Esophagus mucosa (tissue), 1 donor: ENCODE measurements around the gene SPEG. TPM values are rescaled to one million over a fixed set of nuclear protein-coding genes. Genes with fewer than 3 reads are reported as not detected.
"Not testable (repeated sequence)": the region's sequence is repeated elsewhere in the genome, so short reads cannot be mapped to it uniquely, and the experiment has no call there.

Experiments used
- ATAC-seq: fragments of 200-7000 bp; cut with Tn5 transposase; one replicate; pipeline ENCODE4 v1.9.1; 2020
- total RNA-seq: library from RNA; stranded (reverse); gene quantifications from one replicate; pipeline ENCODE4 v1.2.4, GENCODE V29; 2023
- donor health status: DM: yes; HTN: yes; CAD: no.

Gene SPEG
- total RNA-seq, 1 donor from 2014 or later, result 3.8 TPM

DNA sequence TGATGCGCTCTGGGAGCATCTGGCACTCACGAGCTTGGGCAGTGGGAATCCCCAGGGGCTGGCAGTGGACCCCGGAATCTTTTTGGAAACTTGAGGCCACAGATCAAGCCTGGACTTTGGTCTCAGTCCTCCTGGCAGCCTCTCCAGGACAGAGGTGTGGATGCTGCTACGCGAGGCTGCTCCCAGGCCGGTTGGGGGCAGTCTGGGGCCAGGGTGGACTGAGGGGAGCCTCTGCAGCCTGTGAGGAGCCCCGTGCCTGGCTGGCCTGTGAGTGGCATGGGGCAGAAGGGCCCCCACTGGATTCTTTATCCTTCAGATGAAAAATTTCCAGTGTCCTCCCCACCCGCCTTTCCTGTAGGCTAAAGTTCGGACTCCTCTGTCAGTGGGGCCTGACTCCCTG, 29.2 kb upstream of the SPEG start:
- no peak for ATAC-seq

- no peak for ATAC-seq
Observed at GRCh38 chr2:219405958-219406860, 28.4 kb upstream of the SPEG start.

DNA sequence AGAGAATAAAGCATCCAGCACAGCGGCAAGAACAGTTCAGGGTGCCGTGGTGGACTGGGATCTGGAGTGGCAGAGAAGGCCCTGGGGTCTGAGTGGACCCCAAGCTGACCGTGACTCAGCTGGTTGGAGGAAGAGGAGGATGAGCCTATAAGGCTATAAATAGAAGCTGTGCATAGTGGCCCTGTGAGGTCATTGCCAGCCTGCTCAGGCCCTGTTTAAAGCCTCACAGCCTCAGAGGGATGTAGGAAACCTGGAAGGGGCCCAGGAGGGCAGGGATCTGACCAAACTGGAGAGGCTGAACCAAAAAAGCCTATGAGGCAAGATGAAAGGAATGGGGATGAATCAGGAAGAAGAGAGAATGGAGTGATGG, 27.8 kb upstream of the SPEG start:
- ATAC-seq, result no peak

DNA sequence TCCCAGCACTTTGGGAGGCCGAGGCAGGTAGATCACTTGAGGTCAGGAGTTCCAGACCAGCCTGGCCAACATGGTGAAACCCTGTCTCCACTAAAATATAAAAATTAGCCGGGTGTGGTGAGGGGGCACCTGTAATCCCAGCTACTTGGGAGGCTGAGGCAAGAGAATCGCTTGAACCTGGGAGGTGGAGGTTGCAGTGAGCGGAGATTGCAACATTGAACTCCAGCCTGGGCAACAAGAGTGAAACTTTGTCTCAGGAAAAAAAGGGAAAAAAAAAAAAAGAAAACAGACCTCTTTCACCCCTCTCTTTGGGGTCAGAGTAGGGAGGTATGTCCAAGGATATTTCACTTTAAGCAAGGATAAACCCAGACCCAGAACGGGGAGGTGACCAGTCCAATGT, 27.3 kb upstream of the SPEG start:
- ATAC-seq, result not testable (repeated sequence)

DNA sequence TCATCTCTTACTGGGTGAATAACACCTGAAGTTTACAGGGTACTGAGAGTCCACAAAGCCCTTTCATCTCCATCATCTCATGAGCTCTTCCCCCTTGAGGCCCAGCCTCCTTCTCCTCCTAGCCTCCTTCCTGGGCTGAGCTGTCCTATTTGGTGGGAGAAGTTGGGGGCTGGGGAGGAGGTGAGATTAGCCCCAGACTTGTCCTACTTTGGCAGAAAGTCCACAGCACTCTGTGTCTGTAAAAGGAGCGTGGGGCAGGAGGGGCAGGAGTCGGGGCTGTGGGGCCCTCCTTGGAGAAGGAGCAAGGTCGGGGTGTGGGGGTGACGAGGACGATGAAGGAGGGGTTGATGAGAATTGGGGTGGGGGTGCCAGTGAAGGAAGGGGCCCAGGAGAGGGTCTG, 26.4 kb upstream of the SPEG start:
- ATAC-seq, result no peak

- no peak for ATAC-seq
Observed at GRCh38 chr2:219408631-219409030, 26.0 kb upstream of the SPEG start.

DNA sequence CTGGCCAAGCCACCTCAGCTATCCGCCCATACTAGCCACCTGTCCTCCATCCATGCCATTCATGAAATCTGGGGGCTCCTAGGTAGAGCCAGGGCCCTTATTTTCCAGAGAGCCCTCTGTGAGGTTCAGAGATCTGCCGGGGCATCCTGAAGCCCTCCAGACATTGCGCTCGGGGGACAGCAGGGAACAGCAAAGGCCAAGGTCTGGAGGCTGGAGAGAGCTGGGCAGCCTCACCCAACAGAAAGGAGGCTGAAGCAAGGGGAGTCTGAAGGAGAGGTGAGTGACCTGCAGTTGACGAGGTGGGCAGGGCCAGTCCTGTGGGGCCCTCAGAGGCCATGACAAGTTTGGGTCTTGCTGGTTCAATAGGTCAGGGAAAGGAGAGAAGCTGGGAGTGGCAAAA, 25.0 kb upstream of the SPEG start:
- ATAC-seq, result no peak

- ATAC-seq, result no peak
Observed at GRCh38 chr2:219410390-219410789, 24.3 kb upstream of the SPEG start.

- ATAC-seq, result no peak
Observed at GRCh38 chr2:219414857-219415256, 19.8 kb upstream of the SPEG start.

DNA sequence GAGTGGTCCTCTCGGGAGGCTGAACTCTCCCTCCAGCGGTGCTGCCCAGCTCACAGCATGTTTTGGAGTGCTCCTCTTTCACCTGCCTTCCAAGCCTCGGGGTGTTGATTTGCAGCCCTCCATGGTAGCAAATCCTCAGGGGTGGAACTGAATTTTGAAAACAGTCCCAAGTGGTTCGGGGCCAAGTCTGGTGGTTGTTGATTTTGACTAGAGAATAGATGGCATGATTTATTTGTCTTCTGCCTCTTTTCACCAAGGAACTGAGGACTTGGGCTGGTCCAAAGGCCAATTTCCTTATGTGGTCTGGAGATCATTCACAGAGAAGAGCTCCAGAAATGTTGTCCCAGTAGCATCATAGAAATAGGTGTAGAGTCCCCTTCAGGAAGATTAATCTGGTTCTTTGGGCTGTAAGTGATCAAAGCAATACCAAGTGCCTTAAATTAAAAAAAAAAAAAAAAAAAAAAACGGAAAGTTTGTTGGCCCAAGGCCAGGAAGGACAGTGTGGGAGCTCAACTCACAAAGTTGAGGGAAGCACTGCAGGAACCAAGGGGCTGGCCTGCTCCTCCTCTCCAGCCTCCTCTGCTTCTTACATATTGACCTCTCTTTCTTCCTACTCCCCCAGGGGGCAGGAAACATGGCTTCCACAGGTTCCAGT, 18.9 kb upstream of the SPEG start:
- ATAC-seq, result no peak

DNA sequence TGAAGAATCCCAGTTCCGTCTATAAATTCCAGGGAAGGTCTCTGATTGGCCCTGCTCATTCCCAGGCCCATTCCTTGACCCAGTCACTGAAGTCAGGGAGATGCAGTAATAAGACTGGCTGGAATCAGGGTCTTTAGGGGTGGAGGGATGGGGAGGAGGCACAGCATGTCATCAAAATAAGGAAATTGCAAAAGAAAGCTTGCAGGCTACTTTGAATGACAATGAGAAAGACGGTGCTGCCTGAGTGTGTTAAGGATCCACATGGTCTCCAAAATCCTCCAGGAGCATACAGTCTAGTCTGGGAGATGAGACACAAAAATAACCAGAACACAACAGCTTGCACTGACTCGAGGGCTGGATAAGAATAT, 18.4 kb upstream of the SPEG start:
- ATAC-seq, result no peak

DNA sequence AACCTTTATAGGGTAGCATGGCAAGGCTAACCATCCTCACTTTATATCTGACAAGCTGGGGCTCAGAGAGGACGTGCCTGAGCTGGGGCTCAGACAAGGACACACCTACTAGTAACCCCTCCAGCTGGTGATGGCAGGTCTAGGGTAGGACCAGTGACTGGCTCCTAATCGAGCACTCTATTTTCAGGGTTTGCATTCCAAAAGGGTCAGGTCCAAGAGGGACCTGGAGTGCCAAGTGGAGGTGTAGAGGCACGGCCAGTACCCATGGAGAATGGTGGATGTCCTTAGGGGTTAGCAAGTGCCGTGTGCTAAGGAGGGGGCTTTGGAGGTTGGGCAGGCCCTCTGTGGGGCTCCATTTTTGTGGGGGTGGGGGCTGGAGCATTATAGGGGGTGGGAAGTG, 17.7 kb upstream of the SPEG start:
- ATAC-seq, result no peak

DNA sequence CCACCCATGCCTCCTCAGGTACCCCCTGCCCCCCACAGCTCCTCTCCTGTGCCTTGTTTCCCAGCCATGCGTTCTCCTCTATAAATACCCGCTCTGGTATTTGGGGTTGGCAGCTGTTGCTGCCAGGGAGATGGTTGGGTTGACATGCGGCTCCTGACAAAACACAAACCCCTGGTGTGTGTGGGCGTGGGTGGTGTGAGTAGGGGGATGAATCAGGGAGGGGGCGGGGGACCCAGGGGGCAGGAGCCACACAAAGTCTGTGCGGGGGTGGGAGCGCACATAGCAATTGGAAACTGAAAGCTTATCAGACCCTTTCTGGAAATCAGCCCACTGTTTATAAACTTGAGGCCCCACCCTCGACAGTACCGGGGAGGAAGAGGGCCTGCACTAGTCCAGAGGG, 17.3 kb upstream of the SPEG start:
- no peak for ATAC-seq

DNA sequence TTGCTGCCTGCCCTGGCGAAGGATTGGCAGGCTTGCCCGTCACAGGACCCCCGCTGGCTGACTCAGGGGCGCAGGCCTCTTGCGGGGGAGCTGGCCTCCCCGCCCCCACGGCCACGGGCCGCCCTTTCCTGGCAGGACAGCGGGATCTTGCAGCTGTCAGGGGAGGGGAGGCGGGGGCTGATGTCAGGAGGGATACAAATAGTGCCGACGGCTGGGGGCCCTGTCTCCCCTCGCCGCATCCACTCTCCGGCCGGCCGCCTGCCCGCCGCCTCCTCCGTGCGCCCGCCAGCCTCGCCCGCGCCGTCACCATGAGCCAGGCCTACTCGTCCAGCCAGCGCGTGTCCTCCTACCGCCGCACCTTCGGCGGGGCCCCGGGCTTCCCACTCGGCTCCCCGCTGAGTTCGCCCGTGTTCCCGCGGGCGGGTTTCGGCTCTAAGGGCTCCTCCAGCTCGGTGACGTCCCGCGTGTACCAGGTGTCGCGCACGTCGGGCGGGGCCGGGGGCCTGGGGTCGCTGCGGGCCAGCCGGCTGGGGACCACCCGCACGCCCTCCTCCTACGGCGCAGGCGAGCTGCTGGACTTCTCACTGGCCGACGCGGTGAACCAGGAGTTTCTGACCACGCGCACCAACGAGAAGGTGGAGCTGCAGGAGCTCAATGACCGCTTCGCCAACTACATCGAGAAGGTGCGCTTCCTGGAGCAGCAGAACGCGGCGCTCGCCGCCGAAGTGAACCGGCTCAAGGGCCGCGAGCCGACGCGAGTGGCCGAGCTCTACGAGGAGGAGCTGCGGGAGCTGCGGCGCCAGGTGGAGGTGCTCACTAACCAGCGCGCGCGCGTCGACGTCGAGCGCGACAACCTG, 16.3 kb upstream of the SPEG start, which contains the start of gene DES:
DES (plus strand) TSS at position 223 of the 857 bp plus-strand sequence; CDS start at position 309, 86 bp downstream.
- ATAC-seq, result peak; percentile 54

- no peak for ATAC-seq
Observed at GRCh38 chr2:219419012-219419324, 15.7 kb upstream of the SPEG start.

DNA sequence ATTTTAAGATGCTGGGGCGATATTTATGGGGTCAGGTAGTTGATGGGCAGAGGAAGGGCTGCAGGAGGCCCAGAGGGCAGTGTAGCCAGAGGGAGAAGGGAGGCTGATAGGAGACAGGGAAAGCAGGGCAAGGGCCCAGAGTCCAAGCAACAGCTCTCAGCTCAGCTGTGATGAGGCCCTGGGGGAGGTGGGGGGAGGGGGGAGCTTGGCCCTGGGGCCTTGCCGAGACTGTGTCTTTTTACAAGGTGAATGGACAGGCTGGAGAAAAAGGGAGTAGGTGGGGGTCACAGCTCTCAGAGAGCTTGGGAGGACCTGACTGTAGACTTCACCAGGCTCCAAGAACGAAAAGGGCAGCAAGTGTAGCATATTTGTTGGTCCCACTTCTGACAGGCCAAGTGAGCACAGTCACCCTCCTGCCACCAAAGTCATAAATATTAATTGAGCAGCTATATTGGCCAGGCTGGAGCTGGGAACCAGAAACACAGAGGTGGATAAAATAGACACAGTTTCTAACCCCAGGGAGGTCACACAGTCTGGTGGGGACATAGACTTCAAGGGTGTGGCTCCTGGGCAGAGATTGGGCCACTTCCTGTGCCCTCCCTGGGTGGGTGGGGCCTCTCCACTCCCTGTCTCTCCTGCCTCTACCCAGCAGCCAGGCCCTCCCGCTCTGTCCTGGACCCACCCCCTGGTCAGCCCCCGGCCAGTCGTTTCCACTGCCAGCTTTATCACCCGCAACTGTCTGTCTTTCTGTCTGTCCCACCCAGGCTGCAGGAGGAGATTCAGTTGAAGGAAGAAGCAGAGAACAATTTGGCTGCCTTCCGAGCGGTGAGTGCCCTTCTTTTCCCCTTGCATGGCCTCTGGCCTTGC, 15.1 kb upstream of the SPEG start:
- no peak for ATAC-seq

DNA sequence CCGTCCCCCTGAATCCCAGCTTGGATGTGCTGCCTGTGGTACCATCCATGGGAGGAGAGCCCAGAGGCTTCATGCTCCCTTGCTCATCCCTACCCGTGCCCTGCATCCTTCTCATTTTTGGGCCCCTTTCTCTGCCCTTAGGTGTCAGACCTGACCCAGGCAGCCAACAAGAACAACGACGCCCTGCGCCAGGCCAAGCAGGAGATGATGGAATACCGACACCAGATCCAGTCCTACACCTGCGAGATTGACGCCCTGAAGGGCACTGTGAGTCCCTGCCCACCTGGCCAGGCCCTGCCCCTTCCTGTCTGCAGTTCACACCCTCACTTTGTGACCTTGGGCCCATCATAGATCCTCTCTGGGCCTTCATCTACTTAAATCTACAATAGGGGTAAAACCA, 14.0 kb upstream of the SPEG start:
- ATAC-seq, result no peak

DNA sequence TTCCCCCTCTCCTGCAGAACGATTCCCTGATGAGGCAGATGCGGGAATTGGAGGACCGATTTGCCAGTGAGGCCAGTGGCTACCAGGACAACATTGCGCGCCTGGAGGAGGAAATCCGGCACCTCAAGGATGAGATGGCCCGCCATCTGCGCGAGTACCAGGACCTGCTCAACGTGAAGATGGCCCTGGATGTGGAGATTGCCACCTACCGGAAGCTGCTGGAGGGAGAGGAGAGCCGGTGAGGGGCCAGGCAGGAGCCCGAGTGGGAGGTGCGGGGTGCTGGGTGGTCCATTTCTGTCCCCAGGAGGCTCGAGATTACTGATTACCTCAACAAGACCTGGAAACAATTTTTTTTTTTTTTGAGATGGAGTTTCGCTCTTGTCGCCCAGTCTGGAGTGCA, 13.3 kb upstream of the SPEG start:
- no peak for ATAC-seq

GRCh38 chr2:219422952-219423534, 11.6 kb upstream of the SPEG start:
- ATAC-seq, result no peak

DNA sequence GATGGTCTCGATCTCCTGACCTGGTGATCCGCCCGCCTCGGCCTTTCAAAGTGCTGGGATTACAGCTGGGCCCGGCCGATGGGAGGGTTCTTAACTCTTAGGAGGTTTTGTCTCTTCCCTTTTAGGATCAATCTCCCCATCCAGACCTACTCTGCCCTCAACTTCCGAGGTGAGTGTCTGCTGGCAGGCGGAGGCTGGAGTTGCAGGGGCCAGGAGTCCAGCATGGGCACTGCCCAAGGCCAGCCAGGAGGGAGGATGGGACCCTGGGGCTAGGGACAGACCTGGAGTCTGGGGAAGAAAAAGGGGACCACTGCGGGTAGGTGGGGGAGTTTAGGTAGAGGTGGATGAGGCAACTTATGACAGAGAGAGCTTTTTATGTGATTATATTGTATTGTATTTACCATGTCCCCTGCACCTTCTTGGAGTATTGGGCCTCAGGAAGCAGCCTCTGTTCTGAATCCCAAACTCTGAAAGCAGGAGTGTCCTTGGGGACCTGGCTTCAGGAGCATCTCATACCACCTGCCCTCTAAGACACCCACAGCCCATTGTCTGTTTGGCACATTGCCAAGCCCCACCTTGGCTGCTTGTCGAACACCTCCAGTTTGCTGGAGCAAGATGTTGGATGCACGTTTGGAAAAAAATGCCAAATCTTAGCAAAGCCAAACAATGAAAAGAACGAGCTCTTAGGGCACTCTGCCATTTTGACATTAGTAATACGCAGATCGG, 10.8 kb upstream of the SPEG start:
- no peak for ATAC-seq
